HepG2 (cell line): ENCODE measurements around the gene ERCC2. TPM values are rescaled to one million over a fixed set of nuclear protein-coding genes. Genes with fewer than 3 reads are reported as not detected.

Source experiments
- CCDC6 ChIP-seq: sonication (generic); formaldehyde crosslinking; IDR thresholded peaks from 2 replicates; pipeline ENCODE4 v1.8.1; 2022; ENCODE audit warnings: mild to moderate bottlenecking, missing genetic modification reagents, moderate library complexity
- CREB3 ChIP-seq: sonication (generic); formaldehyde crosslinking; IDR thresholded peaks from 2 replicates; pipeline ENCODE4 v1.5.0; 2020; ENCODE audit warnings: missing genetic modification reagents
- CREBL2 ChIP-seq: sonication (generic); formaldehyde crosslinking; IDR thresholded peaks from 2 replicates; pipeline ENCODE4 v1.8.1; 2023; ENCODE audit warnings: missing genetic modification reagents, mild to moderate bottlenecking, borderline replicate concordance
- FOXP1 ChIP-seq, 2 experiments: fragments of 450-650 bp in 1 of 2; IDR thresholded peaks; 2 replicates each; pipeline ENCODE4 v1.6.1; 2017 to 2018; ENCODE audit warnings: antibody characterized with exemption in 1 of 2
- JUNB ChIP-seq: sonication (generic); formaldehyde crosslinking; IDR thresholded peaks from 2 replicates; pipeline ENCODE4 v1.8.0; 2022; ENCODE audit warnings: missing genetic modification reagents, mild to moderate bottlenecking, borderline replicate concordance
- KDM4B ChIP-seq: sonication (generic); formaldehyde crosslinking; IDR thresholded peaks from 2 replicates; pipeline ENCODE4 v1.4.0; 2020; ENCODE audit warnings: missing genetic modification reagents
- MYPOP ChIP-seq: sonication (generic); formaldehyde crosslinking; IDR thresholded peaks from 2 replicates; pipeline ENCODE4 v1.8.1; 2023; ENCODE audit warnings: mild to moderate bottlenecking, moderate library complexity, missing genetic modification reagents
- NR3C1 ChIP-seq: sonication (generic); formaldehyde crosslinking; IDR thresholded peaks from 2 replicates; pipeline ENCODE4 v1.4.0; 2020; ENCODE audit warnings: missing genetic modification reagents
- PAWR ChIP-seq: sonication (generic); formaldehyde crosslinking; IDR thresholded peaks from 2 replicates; pipeline ENCODE4 v1.4.0; 2020; ENCODE audit warnings: missing genetic modification reagents, mild to moderate bottlenecking, borderline replicate concordance
- RFX3 ChIP-seq: IDR thresholded peaks from 2 replicates; pipeline ENCODE4 v1.6.1; 2016; ENCODE audit warnings: missing biosample characterization, missing genetic modification reagents
- SP2 ChIP-seq: sonication (generic); formaldehyde crosslinking; IDR thresholded peaks from 2 replicates; pipeline ENCODE4 v1.5.1; 2020; ENCODE audit warnings: mild to moderate bottlenecking, missing genetic modification reagents
- STAG1 ChIP-seq: sonication (generic); formaldehyde crosslinking; IDR thresholded peaks from 2 replicates; pipeline ENCODE4 v1.4.0; 2020; ENCODE audit warnings: missing genetic modification reagents
- TRIM24 ChIP-seq: sonication (generic); formaldehyde crosslinking; IDR thresholded peaks from 2 replicates; pipeline ENCODE4 v1.8.0; 2022; ENCODE audit warnings: mild to moderate bottlenecking, missing genetic modification reagents
- YY1 ChIP-seq: IDR thresholded peaks from 2 replicates; pipeline ENCODE4 v1.6.1; 2011; ENCODE audit warnings: low read length, low read depth, moderate library complexity, mild to moderate bottlenecking; ENCODE audit not compliant: insufficient read depth, insufficient replicate concordance
- ZBED4 ChIP-seq: sonication (generic); formaldehyde crosslinking; IDR thresholded peaks from 2 replicates; pipeline ENCODE4 v1.4.0; 2020; ENCODE audit warnings: missing genetic modification reagents, borderline replicate concordance
- ZNF12 ChIP-seq: sonication (generic); formaldehyde crosslinking; IDR thresholded peaks from 2 replicates; pipeline ENCODE4 v1.5.0; 2020; ENCODE audit warnings: missing genetic modification reagents
- ZNF367 ChIP-seq: sonication (generic); formaldehyde crosslinking; IDR thresholded peaks from 2 replicates; pipeline ENCODE4 v1.4.0; 2020; ENCODE audit warnings: missing genetic modification reagents, borderline replicate concordance
- ZNF468 ChIP-seq: sonication (generic); formaldehyde crosslinking; IDR thresholded peaks from 2 replicates; pipeline ENCODE4 v1.8.0; 2022; ENCODE audit warnings: mild to moderate bottlenecking, moderate library complexity, missing genetic modification reagents
- ZNF556 ChIP-seq: sonication (generic); formaldehyde crosslinking; IDR thresholded peaks from 2 replicates; pipeline ENCODE4 v1.4.0; 2020; ENCODE audit warnings: mild to moderate bottlenecking, missing genetic modification reagents, borderline replicate concordance
- ZNF564 ChIP-seq: sonication (generic); formaldehyde crosslinking; IDR thresholded peaks from 2 replicates; pipeline ENCODE4 v1.8.1; 2023; ENCODE audit warnings: mild to moderate bottlenecking, missing genetic modification reagents
- ZNF709 ChIP-seq: sonication (generic); formaldehyde crosslinking; IDR thresholded peaks from 2 replicates; pipeline ENCODE4 v1.5.0; 2020; ENCODE audit warnings: mild to moderate bottlenecking, missing genetic modification reagents
- ZNF737 ChIP-seq: sonication (generic); formaldehyde crosslinking; IDR thresholded peaks from 2 replicates; pipeline ENCODE4 v1.5.0; 2020; ENCODE audit warnings: missing genetic modification reagents, mild to moderate bottlenecking, borderline replicate concordance
- polyA plus RNA-seq, 8 experiments: library from polyadenylated mRNA; depleted of rRNA in 3 of 8; stranded (reverse) in 7 of 8; unstranded in 1 of 8; fragments of >200 nt; fragmentation: Illumina TruSeq in 4 of 8; extraction: Trizol in 4 of 8; gene quantifications; 2 replicates each; pipeline versions ENCODE4 v1.2.1 to v1.2.3, GENCODE V29; 2011 to 2016; ENCODE audit warnings: low read depth in 4 of 8, missing spikeins in 1 of 8, mixed read lengths in 1 of 8; ENCODE audit not compliant: insufficient read depth in 1 of 8
- total RNA-seq, 5 experiments: library from RNA; depleted of rRNA; stranded (reverse); fragments of >200 nt; fragmentation: Illumina TruSeq; extraction: Trizol; gene quantifications; 2 replicates each; pipeline ENCODE4 v1.2.3, GENCODE V29; 2016; ENCODE audit warnings: low read depth in 1 of 5
- TF ChIP-seq, protein P1 (sequence below): sonication (generic); formaldehyde crosslinking; IDR thresholded peaks from 2 replicates; pipeline ENCODE4 v1.5.1; 2020; ENCODE audit warnings: mild to moderate bottlenecking, missing genetic modification reagents, moderate library complexity

ERCC2 gene
- total and polyA plus RNA-seq, 2 of the 13 experiments (the other 11 are each of a cell fraction or from before 2014, with no cell fraction given) = 25.4 to 49.2 TPM

- TF ChIP-seq CREBL2 (CRISPR knock-in tag) = no peak
- peak; percentile 23 for TF ChIP-seq YY1
- TF ChIP-seq MYPOP (CRISPR knock-in tag) = no peak
- TF ChIP-seq ZNF468 = no peak
- TF ChIP-seq ZNF564 = no peak
- TF ChIP-seq TRIM24 (CRISPR knock-in tag) = no peak
- no peak for TF ChIP-seq KDM4B (CRISPR knock-in tag)
- no peak for TF ChIP-seq SP2 (CRISPR knock-in tag)
- TF ChIP-seq PAWR (CRISPR knock-in tag) = no peak
- TF ChIP-seq RFX3 (CRISPR knock-in tag) = no peak
- no peak for TF ChIP-seq JUNB (CRISPR knock-in tag)
- TF ChIP-seq FOXP1 (IDR thresholded peaks at IDR 0.05) = no peak
- no peak for TF ChIP-seq FOXP1 (CRISPR knock-in tag; IDR thresholded peaks at IDR 0.05)
- TF ChIP-seq ZNF709 (CRISPR knock-in tag) = no peak
- no peak for TF ChIP-seq ZBED4 (CRISPR knock-in tag)
- TF ChIP-seq ZNF737 = no peak
- TF ChIP-seq ZNF556 = no peak
- TF ChIP-seq CREB3 (CRISPR knock-in tag) = no peak
- no peak for TF ChIP-seq NR3C1 (CRISPR knock-in tag)
- no peak for TF ChIP-seq ZNF12 (CRISPR knock-in tag)
- peak; percentile 56 for TF ChIP-seq STAG1 (CRISPR knock-in tag)
- TF ChIP-seq CCDC6 (CRISPR knock-in tag) = no peak
- TF ChIP-seq, protein P1, sequence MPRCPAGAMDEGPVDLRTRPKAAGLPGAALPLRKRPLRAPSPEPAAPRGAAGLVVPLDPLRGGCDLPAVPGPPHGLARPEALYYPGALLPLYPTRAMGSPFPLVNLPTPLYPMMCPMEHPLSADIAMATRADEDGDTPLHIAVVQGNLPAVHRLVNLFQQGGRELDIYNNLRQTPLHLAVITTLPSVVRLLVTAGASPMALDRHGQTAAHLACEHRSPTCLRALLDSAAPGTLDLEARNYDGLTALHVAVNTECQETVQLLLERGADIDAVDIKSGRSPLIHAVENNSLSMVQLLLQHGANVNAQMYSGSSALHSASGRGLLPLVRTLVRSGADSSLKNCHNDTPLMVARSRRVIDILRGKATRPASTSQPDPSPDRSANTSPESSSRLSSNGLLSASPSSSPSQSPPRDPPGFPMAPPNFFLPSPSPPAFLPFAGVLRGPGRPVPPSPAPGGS (CRISPR knock-in tag) = no peak
- no peak for TF ChIP-seq ZNF367 (CRISPR knock-in tag)
These were observed 33.6 kb upstream of the ERCC2 start (continued) for GRCh38 chr19:45403781-45404556.
